H9 (cell line): ENCODE data around the gene MAP1LC3B. TPM values are rescaled to one million over a fixed set of nuclear protein-coding genes. Genes with fewer than 3 reads are reported as not detected.
A peak's percentile ranks its signal among the peaks of the same experiment; 100 is the strongest.

Source experiments
- DNase-seq: peaks from one replicate; pipeline ENCODE4 v3.0.0-alpha.2; 2017
- H2AFZ ChIP-seq: one replicate; pipeline ENCODE4 v1.6.1; 2013; ENCODE audit warnings: mild to moderate bottlenecking, low read length, control low read depth, moderate library complexity
- H2AK5ac ChIP-seq: 2 replicates; pipeline ENCODE4 v1.6.1; 2013; ENCODE audit warnings: low read length, control low read depth, mixed read lengths; ENCODE audit not compliant: insufficient read length
- H2BK120ac ChIP-seq: one replicate; pipeline ENCODE4 v1.6.1; 2013; ENCODE audit warnings: low read depth, mild to moderate bottlenecking, low read length, control low read depth, inconsistent platforms; ENCODE audit not compliant: poor library complexity, severe bottlenecking
- H2BK12ac ChIP-seq: 2 replicates; pipeline ENCODE4 v1.6.1; 2013; ENCODE audit warnings: low read length, control low read depth, mixed read lengths, low read depth; ENCODE audit not compliant: insufficient read length
- H2BK15ac ChIP-seq: 2 replicates; pipeline ENCODE4 v1.6.1; 2013; ENCODE audit warnings: low read depth, low read length, control low read depth
- H2BK20ac ChIP-seq: one replicate; pipeline ENCODE4 v1.6.1; 2013; ENCODE audit warnings: low read depth, mild to moderate bottlenecking, low read length, control low read depth, inconsistent platforms; ENCODE audit not compliant: poor library complexity, severe bottlenecking
- H2BK5ac ChIP-seq: 2 replicates; pipeline ENCODE4 v1.6.1; 2013; ENCODE audit warnings: low read length, control low read depth, mixed read lengths; ENCODE audit not compliant: insufficient read length
- H3K14ac ChIP-seq: 2 replicates; pipeline ENCODE4 v1.6.1; 2013; ENCODE audit warnings: low read length, control low read depth; ENCODE audit not compliant: insufficient read depth
- H3K18ac ChIP-seq: 2 replicates; pipeline ENCODE4 v1.6.1; 2013; ENCODE audit warnings: low read depth, mild to moderate bottlenecking, mixed read lengths, low read length, control low read depth; ENCODE audit not compliant: insufficient read length
- H3K23ac ChIP-seq: 2 replicates; pipeline ENCODE4 v1.6.1; 2013; ENCODE audit warnings: low read length, control low read depth, mixed read lengths, low read depth; ENCODE audit not compliant: insufficient read length
- H3K23me2 ChIP-seq: 2 replicates; pipeline ENCODE4 v1.6.1; 2013; ENCODE audit warnings: low read depth, mild to moderate bottlenecking, mixed read lengths, low read length, control low read depth; ENCODE audit not compliant: insufficient read length, poor library complexity, severe bottlenecking
- H3K27ac ChIP-seq: 2 replicates; pipeline ENCODE4 v1.5.1; 2013; ENCODE audit warnings: low read length, control low read depth, mixed read lengths, low read depth; ENCODE audit not compliant: insufficient read length
- H3K27me3 ChIP-seq: 2 replicates; pipeline ENCODE4 v1.6.1; 2013; ENCODE audit warnings: low read length, control low read depth, inconsistent platforms; ENCODE audit not compliant: insufficient read depth
- H3K4ac ChIP-seq: 2 replicates; pipeline ENCODE4 v1.6.1; 2013; ENCODE audit warnings: low read depth, mild to moderate bottlenecking, control low read depth, inconsistent platforms, low read length, moderate library complexity
- H3K4me1 ChIP-seq: 2 replicates; pipeline ENCODE4 v1.6.1; 2013; ENCODE audit warnings: low read length, control low read depth, inconsistent platforms; ENCODE audit not compliant: insufficient read depth
- H3K4me2 ChIP-seq: 2 replicates; pipeline ENCODE4 v1.6.1; 2013; ENCODE audit warnings: low read length, control low read depth, mixed read lengths; ENCODE audit not compliant: insufficient read length, insufficient read depth
- H3K56ac ChIP-seq: 2 replicates; pipeline ENCODE4 v1.6.1; 2013; ENCODE audit warnings: low read depth, mild to moderate bottlenecking, mixed read lengths, low read length, control low read depth; ENCODE audit not compliant: insufficient read length
- H3K79me1 ChIP-seq: 2 replicates; pipeline ENCODE4 v1.6.1; 2013; ENCODE audit warnings: low read depth, mild to moderate bottlenecking, moderate library complexity, low read length, control low read depth, inconsistent platforms; ENCODE audit not compliant: insufficient read depth, poor library complexity, severe bottlenecking
- H3K79me2 ChIP-seq: 2 replicates; pipeline ENCODE4 v1.6.1; 2013; ENCODE audit warnings: low read length, control low read depth, inconsistent platforms; ENCODE audit not compliant: insufficient read depth
- H3K9ac ChIP-seq: 2 replicates; pipeline ENCODE4 v1.6.1; 2013; ENCODE audit warnings: low read length, control low read depth, mixed read lengths; ENCODE audit not compliant: insufficient read length; ENCODE audit errors: extremely low read depth
- H3K9me3 ChIP-seq: one replicate; pipeline ENCODE4 v1.6.1; 2013; ENCODE audit warnings: low read depth, low read length, inconsistent platforms; ENCODE audit not compliant: control insufficient read depth
- H3T11ph ChIP-seq: one replicate; pipeline ENCODE4 v1.6.1; 2013; ENCODE audit warnings: mild to moderate bottlenecking, low read length, control low read depth, inconsistent platforms
- H4K20me1 ChIP-seq: one replicate; pipeline ENCODE4 v1.6.1; 2013; ENCODE audit not compliant: control insufficient read depth, insufficient read length, insufficient read depth
- H4K5ac ChIP-seq: 2 replicates; pipeline ENCODE4 v1.6.1; 2013; ENCODE audit warnings: low read depth, mild to moderate bottlenecking, mixed read lengths, low read length, control low read depth; ENCODE audit not compliant: insufficient read length
- H4K8ac ChIP-seq: replicated peaks from 2 replicates; pipeline ENCODE4 v1.6.1; 2013; ENCODE audit warnings: low read length, control low read depth, mixed read lengths, low read depth; ENCODE audit not compliant: insufficient read length
- H4K91ac ChIP-seq: 2 replicates; pipeline ENCODE4 v1.6.1; 2013; ENCODE audit warnings: low read depth, mild to moderate bottlenecking, moderate library complexity, mixed read lengths, low read length, control low read depth; ENCODE audit not compliant: insufficient read length
- H3K27ac Mint-ChIP-seq, 3 experiments: 2 replicates in 2 of 3; 3 replicates in 1 of 3; pipeline ENCODE4 v1.8.0; 2020 to 2021; ENCODE audit warnings: mixed read lengths in 3 of 3, mild to moderate bottlenecking in 1 of 3, moderate library complexity in 1 of 3
- H3K27me3 Mint-ChIP-seq: 2 replicates; pipeline ENCODE4 v1.8.0; 2021; ENCODE audit warnings: low read depth, mild to moderate bottlenecking, moderate library complexity, mixed read lengths
- H3K36me3 Mint-ChIP-seq, 3 experiments: 2 replicates in 2 of 3; 3 replicates in 1 of 3; pipeline ENCODE4 v1.8.0; 2020 to 2021; ENCODE audit warnings: low read depth in 3 of 3, mixed read lengths in 3 of 3; ENCODE audit not compliant: insufficient read depth in 1 of 3
- H3K4me1 Mint-ChIP-seq, 2 experiments: 2 replicates each; pipeline ENCODE4 v1.8.0; 2020; ENCODE audit warnings: mixed read lengths in 2 of 2
- H3K4me3 Mint-ChIP-seq, 2 experiments: 2 replicates in 1 of 2; 3 replicates in 1 of 2; pipeline ENCODE4 v1.8.0; 2020 to 2021; ENCODE audit warnings: mild to moderate bottlenecking in 2 of 2, mixed read lengths in 2 of 2, moderate library complexity in 1 of 2
- H3K9me3 Mint-ChIP-seq, 2 experiments: 2 replicates in 1 of 2; 3 replicates in 1 of 2; pipeline ENCODE4 v1.8.0; 2020; ENCODE audit warnings: mild to moderate bottlenecking in 2 of 2, mixed read lengths in 2 of 2, moderate library complexity in 1 of 2
- WGBS: extraction: QIAGEN DNeasy Blood & Tissue Kit; methylation state at CpG from one replicate; pipeline ENCODE4 v1.1.7; 2013; ENCODE audit warnings: missing lambda C conversion rate, low lambda C conversion rate, mixed read lengths; ENCODE audit not compliant: insufficient read length; ENCODE audit errors: extremely low coverage; 5-methylcytosine and 5-hydroxymethylcytosine counted together
- total RNA-seq: library from RNA; stranded (reverse); gene quantifications from 2 replicates; pipeline ENCODE4 v1.2.1, GENCODE V29; 2021
- TF ChIP-seq, protein P1 (sequence below): fragments of 200-600 bp; sonication (generic); conservative IDR thresholded peaks from 3 replicates; pipeline ENCODE4 v1.8.0; 2021; ENCODE audit warnings: antibody characterized with exemption, mild to moderate bottlenecking

MAP1LC3B gene
- total RNA-seq, 1 experiment from 2014 or later = 47.1 TPM

DNA sequence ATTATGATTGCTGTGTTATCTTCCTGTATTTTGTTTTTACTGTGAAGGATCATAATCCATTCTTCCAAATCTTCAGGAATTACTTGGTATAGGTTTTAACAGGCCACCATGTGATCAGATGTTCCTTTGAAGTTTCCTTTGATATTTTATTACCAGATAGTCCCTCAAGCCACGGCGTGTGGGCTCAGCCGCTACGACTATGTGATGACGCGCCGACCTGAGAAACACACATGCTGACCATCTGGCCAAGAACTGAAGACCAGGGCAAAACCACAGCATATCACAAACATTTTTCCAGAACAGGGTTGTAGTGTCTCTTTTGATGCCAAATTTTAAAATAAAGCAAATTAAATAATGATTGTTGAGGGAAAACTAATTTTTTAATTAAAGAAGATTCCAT, 53.4 kb downstream of the MAP1LC3B start:
- Mint-ChIP-seq H3K4me3 (no peak overlapping the region), H3K27me3 (no peaks in the 10 kb centered on the region), H3K36me3 (peaks cover 59 to 75% (median 71%) of the 10 kb centered on the region in 3 experiments), H3K9me3 (peaks cover 14 to 17% of the 10 kb centered on the region in 2 experiments), H3K4me1 (peaks cover 0 to 4% of the 10 kb centered on the region in 2 experiments; a peak in 2 of 4 replicates), H3K27ac (0 out of 7 replicates have a peak overlapping the region, but pooled peaks of 1 of the 3 experiments have one; percentile 12)
- Histone ChIP-seq H2BK5ac (no peak overlapping the region), H4K20me1 (no peaks in the 10 kb centered on the region), H3K56ac (no peak overlapping the region), H3K4me1 (no peaks in the 10 kb centered on the region), H3K18ac (no peak overlapping the region), H3K9ac (no peak overlapping the region), H2BK120ac (no peak overlapping the region), H3K4me2 (no peak overlapping the region), H3K4ac (no peak overlapping the region), H3K23ac (no peak overlapping the region), H3K9me3 (no peaks in the 10 kb centered on the region), H4K91ac (no peak overlapping the region), H2AFZ (no peak overlapping the region), H2BK12ac (no peak overlapping the region), H2AK5ac (no peak overlapping the region), H3T11ph (no peak overlapping the region), H3K23me2 (no peaks in the 10 kb centered on the region), H4K8ac (no peak overlapping the region), H2BK15ac (no peak overlapping the region), H2BK20ac (no peak overlapping the region), H3K79me1 (no peaks in the 10 kb centered on the region), H3K27ac (no peak overlapping the region), H3K79me2 (no peaks in the 10 kb centered on the region), H3K14ac (no peak overlapping the region), H3K27me3 (no peaks in the 10 kb centered on the region), H4K5ac (no peak overlapping the region)
- no peak for DNase-seq
- TF ChIP-seq, protein P1, sequence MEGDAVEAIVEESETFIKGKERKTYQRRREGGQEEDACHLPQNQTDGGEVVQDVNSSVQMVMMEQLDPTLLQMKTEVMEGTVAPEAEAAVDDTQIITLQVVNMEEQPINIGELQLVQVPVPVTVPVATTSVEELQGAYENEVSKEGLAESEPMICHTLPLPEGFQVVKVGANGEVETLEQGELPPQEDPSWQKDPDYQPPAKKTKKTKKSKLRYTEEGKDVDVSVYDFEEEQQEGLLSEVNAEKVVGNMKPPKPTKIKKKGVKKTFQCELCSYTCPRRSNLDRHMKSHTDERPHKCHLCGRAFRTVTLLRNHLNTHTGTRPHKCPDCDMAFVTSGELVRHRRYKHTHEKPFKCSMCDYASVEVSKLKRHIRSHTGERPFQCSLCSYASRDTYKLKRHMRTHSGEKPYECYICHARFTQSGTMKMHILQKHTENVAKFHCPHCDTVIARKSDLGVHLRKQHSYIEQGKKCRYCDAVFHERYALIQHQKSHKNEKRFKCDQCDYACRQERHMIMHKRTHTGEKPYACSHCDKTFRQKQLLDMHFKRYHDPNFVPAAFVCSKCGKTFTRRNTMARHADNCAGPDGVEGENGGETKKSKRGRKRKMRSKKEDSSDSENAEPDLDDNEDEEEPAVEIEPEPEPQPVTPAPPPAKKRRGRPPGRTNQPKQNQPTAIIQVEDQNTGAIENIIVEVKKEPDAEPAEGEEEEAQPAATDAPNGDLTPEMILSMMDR = no peak
- WGBS = no CpG with 5 or more reads among the region's 7 CpGs
